GM21786 (cell line): ENCODE results near the gene PGM2.
A peak's percentile ranks its signal among the peaks of the same experiment; 100 is the strongest.
"Not testable (repeated sequence)": the region's sequence is repeated elsewhere in the genome, so short reads cannot be mapped to it uniquely, and the experiment has no call there.

Experiments
- ATAC-seq: cut with Tn5 transposase; IDR thresholded peaks from one replicate; pipeline ENCODE4 v1.9.1; 2021; ENCODE audit not compliant: unreplicated experiment

The PGM2 gene

DNA sequence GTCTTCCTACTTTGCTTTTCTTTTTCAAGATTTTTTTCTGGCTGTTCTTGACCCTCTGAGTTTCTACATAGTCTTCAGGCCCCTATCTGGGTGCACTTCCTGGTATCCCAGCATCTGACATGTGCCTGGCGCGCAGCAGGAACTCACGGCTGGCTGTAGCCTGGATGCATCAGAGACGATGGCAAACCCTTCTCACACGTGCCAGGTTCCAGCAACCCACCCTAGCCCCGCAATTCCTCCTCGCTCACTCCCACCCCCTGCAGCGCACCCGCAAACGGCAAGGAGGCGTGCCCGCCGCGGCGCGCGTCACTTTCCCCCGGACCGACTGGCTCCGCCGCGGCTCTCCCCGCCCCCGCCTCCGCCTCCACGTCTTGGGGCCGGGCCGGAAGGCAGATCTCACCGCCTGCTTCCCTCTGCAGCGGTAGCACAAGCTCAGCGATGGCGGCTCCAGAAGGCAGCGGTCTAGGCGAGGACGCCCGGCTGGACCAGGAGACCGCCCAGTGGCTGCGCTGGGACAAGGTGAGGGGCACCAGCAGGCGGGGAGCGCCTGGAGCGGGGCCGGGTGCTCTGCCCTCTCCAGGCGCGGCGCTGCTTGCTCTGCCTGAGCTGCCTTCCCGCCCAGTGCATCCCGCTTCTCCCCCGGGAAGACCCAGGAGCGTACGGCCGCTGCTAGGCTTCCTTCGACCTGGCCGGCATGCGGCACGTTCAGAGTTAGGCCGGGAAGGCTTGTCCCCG is at the start of gene PGM2:
Gene PGM2, plus strand, starts transcription at position 392 of the 735 bp plus-strand sequence. Its CDS starts 47 bp downstream, at position 439.
- peak; percentile 93 for ATAC-seq

DNA sequence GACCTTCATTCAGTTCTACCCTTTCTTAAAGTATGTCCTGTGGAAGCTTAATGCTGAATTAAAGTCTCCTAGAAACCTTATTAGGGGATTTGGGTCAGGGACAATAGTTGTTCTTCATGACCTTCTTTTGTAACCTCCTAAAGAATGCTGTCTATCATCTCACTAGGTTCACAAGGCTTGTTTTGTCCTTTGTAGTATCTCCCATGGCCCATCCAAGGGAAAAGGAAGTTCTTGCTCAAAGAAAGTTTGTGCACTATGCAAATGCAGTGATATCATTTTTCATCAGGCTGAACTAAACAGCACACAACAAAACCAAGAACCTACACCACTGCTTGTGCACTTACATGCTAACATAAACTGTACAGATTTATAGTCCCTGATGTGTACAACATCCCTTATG is 46.6 kb upstream of the PGM2 start:
- no peak for ATAC-seq

DNA sequence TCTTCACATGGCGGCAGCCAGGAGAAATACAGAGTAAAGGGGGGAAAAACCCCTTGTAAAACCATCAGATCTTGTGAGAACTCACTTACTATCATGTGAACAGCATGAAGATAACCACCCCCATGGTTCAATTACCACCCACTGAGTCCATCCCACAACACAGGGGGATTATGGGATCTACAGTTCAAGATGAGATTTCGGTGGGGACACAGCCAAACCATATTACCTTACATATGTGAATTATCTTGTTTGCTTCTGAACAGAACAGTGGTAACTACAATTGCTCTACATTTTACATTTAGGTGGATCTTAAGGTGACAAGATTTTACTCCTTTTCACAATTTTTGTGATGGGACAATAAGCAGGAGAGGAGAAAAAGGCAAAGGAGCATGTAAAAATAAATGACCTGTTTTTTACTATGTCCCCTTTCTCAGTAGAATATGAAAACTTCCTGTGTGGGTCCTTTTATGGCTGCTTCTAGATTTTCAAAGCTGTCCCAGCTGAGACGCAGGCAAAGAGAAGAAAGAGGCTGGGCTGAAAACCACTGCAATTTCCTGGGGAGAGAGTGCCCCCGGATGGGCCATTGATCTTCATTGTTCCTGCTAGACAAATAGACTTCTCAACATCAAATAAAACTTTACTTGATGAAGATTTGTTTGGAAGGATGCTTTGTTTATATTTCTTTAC is 45.9 kb upstream of the PGM2 start:
- ATAC-seq: no peak

DNA sequence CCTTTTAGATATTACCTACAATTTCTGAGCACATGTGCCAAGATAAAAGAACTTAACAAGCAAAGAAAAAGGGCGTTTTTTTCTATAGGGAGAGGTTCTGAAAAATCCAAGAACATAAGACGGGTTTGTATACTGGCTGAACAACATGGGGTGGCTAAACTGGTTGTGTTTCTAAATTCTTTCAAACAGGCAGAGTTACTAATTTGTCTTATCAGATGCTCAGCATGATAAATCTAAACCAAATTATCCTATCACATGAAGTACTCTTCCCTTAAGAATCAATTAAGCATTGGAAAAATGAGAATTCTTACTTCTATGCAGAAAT is 45.4 kb upstream of the PGM2 start:
- no peak for ATAC-seq

DNA sequence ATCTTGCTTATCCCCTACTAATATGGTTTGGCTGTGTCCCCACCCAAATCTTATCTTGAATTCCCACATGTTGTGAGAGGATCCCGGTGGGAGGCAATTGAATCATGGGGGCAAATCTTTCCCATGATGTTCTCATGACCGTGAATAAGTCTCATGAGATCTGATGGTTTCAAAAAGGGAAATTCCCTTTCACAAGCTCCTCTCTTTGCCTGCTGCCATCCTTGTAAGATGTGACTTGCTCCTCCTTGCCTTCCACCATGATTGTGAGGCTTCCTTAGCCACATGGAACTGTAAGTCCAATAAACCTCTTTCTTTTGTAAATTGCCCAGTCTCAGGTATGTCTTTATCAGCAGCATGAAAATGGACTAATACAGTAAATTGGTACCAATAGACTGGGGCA is 40.2 kb upstream of the PGM2 start:
- not testable (repeated sequence) for ATAC-seq

DNA sequence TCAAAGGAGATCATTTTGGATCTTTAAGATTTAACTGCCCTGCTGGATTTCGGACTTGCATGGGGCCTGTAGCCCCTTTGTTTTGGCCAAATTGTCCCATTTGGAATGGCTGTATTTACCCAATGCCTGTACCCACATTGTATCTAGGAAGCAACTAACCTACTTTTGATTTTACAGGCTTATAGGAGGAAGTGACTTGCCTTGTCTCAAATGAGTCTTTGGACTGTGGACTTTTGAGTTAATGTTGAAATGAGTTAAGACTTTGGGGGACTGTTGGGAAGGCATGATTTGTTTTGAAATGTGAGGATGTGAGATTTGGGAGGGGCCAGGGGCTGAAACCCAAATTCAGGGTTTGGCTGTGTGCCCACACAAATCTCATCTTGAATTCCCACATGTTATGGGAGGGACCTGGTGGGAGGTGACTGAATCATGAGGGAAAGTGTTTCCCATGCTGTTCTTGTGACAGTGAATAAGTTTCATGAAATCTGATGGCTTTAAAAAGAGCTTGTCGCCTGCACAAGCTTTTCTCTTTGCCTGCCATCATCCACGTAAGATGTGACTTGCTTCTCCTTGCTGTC is 38.5 kb upstream of the PGM2 start:
- not testable (repeated sequence) for ATAC-seq

DNA sequence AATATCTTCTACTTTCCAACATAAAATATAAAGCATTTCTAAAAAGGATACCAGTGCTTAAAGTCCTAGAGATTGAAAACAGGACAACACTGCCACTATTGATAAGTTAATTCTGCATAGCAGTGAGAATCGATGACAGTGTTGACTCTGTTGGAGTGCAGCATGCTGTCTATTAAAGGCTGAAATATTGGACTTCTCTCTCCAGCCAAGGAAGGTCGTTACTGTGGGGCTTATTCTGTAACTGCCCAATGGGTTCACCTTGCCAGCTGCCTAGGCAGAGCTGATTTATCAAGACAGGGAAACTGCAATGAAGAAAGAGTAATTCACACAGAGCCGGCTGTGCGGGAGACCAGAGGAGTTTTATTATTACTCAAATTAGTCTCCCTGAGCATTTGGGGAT is 37.7 kb upstream of the PGM2 start:
- ATAC-seq: no peak

DNA sequence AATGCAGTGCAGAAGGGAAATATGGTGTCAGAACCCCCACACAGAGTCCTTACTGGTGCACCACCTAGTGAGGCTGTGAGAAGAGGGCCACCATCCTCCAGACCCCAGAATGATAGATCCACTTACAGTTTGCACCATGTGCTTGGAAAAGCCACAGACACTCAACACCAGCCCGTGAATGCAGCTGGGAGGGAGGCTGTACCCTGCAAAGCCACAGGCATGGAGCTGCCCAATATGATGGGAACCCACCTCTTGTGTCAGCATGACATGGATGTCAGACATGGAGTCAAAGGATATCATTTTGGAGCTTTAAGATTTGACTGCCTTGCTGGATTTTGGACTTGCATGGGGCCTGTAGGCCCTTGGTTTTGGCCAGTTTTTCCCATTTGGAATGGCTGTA is 34.2 kb upstream of the PGM2 start:
- ATAC-seq: no peak

DNA sequence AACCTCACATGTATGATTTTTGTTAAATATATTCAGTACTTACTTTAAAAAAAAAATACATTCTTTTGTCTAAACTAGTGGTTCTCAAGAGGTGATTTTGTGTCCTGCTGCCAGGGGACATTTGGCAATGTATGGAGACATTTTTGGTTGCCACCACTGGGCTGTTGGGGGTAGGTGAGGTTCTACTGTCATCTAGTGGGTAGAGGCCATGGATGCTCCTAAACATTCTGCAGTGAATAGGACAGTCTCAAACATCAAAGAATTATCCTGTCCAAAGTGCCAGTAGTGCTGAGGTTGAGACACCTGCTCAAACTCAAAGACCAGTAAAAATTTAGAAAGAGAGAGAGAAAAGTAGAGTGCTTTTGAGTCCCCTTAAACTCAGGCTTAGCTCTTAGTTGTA is 32.9 kb upstream of the PGM2 start:
- no peak for ATAC-seq

DNA sequence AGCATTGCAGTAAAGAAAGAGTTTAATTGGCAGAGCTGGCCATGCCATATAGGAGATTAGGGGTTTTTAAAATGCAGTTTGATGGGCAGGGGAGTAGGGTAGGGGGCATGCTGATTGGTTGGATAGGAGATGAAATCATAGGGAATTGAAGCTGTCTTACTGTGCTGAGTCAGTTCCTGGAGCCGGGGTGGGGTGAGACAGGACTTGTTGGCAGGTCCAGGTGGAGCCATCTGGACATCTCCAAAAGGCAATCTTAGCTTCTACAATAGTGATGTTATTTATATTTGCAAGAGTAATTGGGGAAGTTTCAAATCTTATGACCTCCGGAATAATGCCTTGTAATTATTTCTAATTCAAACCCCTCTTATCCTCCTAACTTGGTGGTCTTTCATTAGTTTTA is 32.4 kb upstream of the PGM2 start:
- no peak for ATAC-seq

DNA sequence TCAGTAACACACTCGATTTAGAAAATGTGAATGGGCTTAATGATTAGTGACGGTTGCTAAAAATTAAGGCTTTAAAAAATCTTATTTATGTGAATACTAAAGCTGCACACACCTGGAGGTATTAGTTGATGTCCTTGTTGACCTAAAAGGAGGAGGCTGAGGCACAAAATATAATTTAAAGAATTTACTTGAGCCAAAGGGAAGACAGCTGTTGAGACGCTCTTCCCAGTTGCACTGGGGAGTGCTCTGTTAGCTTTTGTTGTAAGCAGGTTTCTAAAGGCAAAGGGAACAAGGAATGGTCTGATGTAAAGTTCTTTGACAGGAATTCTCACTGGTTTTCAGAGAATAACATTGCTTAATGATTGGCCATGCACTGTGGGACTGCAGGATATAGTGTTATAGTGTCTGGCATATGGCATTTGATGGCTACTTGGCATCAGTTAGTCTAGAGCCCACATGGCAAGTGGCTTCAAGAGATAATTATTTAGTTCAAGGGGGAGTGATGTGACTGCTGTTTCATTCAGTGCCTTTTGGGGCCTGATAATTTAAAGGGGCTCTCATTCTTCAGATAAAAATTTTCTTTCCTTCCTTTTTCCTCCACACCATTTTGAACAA is 30.8 kb upstream of the PGM2 start:
- ATAC-seq: no peak

DNA sequence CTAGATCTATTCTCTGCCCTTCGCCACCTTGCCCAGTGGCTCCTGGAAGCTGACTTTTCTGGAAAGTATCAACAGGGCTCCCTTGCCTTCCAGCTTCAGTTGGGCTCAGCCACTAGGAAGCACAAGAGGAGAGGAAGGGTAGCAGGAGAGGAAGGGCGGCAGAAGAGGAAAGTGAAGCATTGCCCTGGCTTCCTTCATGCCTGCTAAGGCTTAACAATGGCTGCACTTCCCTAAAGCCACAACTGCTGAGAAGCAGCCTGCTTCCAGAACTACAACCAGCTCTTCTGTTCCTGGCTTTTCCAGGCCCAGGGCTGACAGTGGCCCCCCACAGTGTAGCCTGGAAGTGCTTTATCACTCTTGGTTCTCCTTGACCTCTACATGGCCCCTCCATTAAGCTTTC is 29.1 kb upstream of the PGM2 start:
- no peak for ATAC-seq

DNA sequence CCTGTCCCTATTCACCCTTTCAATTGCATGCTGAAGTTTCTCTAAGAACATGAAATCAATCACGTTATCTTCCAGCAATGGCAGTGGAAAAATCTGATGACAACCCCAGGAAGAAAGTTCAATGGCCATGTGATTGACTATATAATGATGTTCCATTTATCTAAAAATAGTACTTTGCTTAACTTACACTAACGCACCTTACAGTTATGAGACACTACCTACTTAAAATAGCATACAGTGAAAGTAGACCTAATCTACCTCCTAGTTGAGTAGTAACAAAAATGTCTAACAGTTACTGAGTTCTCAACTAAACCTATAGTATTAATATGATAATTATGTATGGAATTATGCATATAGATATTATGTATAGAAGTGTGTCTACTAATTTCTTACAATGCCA is 28.6 kb upstream of the PGM2 start:
- ATAC-seq: no peak

DNA sequence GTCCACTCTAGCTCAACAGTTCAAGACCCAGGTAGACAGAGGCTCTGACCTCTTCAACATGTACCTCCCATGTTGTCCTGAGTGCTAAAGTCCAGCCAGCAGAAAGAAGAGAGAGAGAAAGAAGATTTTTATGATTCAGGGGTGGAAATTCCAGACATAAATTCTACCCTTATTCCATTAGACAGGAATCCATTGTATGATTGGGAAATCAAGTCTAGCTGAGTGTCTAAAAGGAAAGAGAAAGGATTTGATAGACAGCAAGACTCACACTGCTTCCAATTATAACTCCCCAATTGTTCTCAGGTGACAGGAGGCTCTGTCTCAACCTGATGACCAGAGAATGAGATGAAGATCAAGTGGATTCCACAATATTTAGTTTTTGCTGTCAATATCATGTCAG is 27.9 kb upstream of the PGM2 start:
- ATAC-seq: no peak

DNA sequence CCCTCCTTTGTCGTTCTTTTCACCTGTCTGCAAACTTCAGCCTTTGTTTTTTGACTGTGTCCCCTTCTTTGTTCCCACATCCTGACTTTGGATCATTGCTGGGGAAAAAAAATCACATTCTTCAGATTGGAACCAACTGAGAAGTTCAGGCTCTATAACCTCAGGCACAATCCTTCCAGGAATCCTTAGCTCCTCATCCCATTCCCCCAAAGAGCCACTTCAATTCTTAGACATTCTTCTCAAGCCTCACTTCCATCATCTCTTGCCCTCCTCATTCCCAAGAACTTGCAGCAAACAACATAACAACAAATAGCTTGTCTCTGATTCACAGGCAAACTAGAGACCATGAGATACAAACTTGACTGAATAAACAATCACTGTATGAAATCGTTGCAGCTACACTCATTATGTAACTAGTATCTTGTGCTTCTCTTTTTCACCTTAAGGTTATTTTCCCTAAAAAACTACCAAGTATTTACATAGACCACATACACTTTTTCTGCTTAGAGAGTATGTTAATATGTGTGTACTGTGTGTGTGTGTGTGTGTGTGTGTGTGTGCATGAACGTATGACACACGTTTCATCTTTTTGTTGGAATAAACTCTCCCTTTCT is 26.4 kb upstream of the PGM2 start:
- no peak for ATAC-seq

DNA sequence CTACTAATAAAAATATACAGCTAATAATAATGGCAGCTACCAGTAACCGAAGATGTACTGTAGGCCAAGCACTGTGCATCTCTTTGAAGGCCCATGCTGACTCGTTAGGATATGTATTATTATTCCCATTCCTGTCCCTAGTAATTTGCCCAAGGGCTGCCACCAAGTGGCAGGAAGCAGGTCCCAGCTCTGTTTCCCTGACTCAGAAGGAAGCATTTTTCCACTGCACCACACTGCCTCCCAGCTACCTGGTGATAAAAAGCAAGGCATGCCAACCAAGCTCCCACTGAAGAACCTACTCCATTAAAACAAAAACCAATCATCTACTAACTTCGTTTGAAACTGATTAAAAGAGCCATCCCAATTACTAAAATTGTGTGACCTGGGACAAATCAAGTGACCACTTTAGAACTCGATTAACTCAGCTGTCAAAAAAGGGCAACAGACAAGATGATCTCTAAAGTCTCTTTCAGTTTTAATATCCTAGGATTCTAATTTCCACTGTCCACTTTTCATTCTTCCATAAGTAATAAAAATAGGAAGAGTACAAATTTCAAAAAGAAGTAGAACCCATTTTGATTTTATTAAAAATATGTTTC is 24.3 kb upstream of the PGM2 start:
- ATAC-seq: no peak

DNA sequence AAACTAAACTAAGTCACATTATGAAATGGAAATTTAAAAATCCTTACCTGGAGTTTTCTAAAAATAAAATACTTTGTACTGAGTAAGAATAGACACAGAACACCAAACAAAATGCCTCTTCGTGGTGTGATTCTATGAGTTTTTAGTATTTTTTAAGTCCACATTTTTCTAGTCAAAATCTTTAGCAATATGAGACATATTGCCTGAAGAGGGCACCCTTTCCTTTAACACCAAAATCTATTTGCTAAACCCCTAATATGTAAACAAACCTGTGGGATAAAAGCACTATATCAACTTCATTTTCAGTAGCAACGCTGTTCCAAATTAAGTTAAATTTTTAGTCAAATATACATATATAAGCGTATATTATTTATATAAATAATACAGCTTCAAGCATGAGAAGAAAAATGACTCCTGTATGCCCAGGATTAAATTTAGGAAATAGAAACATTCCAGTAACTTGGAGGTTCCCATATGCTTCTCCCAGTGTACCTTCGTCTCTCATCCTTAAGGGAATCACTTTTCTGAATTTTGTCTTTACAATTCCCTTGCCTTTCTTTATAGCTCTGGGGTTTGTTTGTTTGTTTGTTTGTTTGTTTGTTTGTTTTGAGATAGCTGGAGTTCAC is 23.0 kb upstream of the PGM2 start:
- ATAC-seq: no peak

DNA sequence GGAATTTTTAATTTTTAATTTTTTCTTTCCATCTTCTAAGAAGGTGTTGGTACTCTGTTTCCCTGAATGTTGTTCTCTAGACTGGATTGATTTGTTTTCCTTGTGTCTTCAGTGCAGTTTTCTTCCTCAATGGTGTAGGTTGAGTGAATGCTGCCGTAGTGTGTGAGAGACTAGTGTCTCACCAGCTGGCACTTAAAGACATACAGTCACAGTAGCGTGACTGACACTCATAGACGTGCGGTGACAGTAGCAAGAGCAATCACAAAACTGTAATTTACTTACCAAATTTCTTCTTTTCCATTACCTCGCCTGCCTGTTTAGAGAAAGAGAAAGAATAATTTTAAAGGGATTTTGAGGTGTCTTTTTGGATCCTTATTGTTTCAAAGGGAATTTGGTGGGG is 21.4 kb upstream of the PGM2 start:
- no peak for ATAC-seq

DNA sequence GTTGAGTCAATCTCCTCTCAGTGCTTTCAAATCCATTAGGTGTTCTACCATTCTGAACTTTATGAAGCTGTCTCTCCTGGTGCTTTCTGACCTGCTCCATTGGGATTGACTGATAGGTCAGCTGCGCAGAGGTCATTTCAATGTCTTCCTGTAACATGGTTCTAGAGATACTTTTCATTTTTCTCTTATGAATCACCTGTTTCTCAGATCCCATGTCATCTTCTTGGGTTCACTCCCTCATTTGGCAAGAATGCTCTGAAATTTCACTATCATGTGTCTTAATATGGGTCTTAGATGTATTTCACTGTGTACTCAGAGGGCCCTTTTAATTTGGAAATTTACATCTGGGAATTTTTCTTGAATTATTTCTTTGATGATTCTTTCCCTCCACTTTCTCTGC is 13.8 kb upstream of the PGM2 start:
- ATAC-seq: no peak

DNA sequence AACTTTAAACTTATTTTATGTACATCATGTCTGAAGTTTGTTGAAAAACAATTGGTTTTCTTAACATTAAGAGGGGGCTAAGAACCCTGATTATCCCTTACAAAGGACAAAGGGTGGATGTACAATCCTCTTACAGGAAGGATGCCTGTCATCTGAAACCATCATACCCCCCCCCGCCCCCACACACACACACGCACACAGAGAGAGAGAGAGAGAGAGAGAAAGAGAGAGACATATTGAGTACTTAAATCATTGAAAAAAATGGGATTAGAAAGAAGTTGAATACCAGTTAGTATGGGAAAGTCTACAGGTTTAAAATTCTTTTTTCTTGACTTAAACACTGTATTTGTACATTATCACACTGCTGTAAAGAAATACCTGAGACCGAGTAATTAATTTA is 10.9 kb upstream of the PGM2 start:
- no peak for ATAC-seq

DNA sequence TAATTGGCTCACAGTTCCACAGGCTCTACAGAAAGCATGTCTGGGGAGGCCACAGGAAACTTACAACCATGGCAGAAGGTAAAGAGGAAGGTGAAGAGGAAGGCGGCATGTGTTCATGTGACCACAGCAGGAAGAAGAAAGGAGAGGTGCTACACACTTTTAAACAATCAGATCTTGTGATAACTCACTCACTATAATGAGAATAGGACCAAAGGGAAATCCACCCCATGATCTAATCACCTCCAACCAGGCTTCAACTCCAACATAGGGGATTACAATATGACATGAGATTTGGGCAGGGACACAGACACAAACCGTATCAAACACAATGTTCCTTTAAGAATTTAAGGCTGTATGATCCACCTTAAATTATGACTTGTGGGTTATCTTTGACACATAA is 10.5 kb upstream of the PGM2 start:
- no peak for ATAC-seq
